ENCODE measurements around the gene CDH13.

Gene CDH13

DNA sequence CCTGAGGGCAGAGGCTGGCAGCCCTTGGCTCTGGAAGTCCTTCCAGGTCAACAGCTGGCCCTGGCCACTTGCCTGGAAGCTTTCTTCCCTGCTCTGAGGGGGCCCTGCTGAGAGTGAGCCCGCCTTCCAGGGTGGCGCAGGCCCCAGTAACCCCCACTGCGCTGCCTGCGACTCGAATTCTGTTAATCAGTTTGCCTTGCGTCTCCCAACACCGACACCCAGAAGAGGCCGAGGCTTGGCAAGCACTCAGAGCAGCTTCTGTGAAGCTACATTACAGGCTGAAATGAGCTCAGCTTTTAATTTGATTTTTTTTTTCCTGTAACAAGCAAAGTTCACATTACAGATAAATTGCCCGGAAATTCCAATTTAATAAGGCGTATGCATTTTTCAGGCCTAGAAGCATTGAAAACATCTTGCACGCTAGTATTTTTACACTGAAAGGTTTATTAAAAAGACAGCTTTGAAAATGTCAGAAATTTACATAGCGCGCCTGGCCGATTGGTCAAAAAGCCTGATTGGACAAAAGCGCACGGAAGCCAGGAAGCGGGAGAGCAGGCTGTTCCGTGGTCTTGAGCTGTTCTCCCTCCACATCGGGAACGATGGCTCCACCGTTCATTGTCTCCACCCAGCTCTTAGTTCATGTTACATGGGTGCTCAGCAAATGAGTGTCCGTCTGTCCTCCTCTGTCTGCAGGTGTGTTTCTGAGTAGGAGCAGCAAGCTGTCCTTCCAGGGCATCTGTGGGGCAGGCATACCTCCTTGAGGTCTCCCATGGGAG lies 1115.5 kb downstream of the CDH13 start:
- peak; percentile 92 for DNase-seq

GRCh38 chr16:83743241-83743640 lies 1116.5 kb downstream of the CDH13 start:
- DNase-seq: no peak

DNA sequence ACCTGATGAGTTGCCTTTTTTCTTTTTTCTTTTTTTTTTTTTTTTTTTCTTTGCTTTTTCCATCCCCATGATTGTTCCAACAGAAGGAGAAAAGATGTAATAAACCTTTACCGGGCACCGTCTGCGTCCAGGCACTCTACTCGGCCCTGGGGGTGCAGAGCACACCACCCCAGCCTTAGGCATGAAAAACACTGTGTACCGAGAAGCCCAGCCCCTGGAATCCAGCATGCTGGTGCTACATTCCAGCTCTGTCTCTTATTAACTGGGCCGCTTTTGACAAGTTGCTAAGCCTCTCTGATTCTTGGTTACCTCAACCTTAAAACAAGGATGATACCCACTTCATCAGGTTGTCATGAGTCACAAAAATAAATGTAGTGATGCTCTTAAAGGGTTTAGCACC lies 1117.0 kb downstream of the CDH13 start:
- no peak for DNase-seq

DNA sequence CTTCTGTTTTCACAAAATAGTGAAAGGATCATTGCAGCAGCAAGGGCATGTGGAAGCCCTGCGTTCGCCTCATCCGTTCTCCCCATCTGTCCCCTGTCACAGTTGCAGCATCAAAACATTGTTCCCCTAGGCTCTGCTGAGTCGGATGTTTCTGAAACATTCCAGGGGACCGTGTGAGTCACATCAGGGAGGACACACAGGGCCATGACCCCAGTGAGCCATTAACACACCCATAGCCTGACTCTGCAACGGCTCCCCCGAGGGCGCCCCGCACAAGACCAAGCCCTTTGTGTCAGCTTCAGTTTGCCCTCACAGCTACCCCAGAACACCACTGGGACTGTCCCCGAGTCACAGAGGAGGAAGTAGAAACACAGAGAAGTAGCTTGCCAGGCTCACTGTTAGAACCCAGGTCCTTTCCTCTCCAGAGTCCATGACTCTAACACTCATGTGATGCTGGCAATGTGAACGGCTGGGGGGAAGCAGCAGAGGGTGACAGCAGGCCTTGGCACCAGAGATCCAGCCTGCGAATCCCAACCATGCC lies 1117.7 kb downstream of the CDH13 start:
- no peak for DNase-seq

- no peak for DNase-seq
Observed at GRCh38 chr16:83746611-83747010, 1119.8 kb downstream of the CDH13 start.

DNA sequence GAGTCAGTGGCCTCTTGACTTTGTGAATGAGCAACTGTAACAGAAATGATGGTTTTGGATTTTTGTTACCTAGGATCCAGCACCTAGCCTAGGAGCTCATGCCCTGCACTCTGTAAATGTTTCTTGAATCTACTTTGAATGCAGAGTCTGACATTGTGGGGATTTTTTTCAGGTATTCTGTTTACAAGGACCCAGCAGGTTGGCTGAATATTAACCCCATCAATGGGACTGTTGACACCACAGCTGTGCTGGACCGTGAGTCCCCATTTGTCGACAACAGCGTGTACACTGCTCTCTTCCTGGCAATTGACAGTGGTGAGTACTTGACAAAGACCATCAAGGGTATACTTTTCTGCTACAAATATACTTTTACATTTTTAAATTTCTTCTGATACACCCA lies 1121.2 kb downstream of the CDH13 start:
- no peak for DNase-seq

- DNase-seq: no peak
Observed at GRCh38 chr16:83755391-83755790, 1128.6 kb downstream of the CDH13 start.

DNA sequence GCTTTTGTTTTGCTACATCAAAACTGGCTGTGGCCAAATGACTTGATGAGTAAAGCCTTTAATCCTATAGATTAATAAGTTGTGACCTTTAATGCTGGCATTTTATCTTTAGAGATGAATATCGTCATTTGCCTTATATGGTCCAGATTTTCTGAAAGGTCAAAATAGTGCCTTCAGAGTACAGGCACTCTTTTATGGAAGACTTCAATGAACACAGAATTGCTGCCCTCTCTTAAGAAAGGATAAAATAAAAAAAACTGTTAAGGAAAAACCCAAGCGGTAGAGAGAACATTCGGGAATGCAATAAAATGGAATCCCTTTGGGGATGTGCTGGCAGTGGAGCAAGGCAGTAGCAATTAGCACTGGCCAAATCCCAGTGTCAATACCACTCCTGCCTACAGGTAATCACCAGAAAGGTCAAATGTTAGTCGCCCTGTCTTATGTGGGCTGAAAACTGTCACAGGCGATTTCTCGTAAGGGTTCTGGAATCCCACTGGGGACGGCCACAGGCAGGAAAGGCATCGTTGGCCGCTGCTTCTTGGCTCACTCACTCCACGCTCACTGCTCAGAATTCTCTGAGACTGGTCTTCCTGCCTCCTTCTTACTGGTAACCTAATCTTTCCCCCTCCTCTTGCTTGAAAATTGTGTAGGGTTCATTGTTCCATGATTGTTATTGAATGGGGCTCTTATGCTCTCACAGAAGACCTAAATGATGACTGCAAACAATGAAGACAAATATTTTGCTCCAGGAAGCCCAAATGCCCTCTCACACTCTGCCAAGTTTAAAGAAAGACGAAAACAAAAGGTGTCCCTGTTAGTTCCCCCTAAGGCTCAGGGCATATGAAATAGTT lies 1135.6 kb downstream of the CDH13 start:
- DNase-seq: peak; percentile 88

DNA sequence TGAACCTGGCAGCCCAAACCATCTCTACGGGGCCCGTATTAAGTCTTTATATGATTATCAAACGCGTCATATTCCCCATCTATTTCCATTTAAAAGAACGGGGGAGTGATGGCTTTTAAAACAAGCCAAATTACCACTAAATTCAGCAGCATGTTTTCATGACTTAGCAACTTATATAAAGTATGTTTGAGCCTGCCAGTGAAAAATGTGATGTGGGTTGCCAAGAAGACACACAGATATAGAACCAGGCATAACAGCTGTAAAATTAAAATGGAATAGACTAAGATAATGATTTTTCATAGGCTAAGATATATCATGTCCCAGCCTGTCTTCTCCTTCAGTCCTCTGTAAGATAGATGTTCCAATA lies 1136.2 kb downstream of the CDH13 start:
- DNase-seq: no peak

- DNase-seq: no peak
Observed at GRCh38 chr16:83768986-83769385, 1142.2 kb downstream of the CDH13 start.

- DNase-seq: no peak
Observed at GRCh38 chr16:83769397-83770008, 1142.7 kb downstream of the CDH13 start.

DNA sequence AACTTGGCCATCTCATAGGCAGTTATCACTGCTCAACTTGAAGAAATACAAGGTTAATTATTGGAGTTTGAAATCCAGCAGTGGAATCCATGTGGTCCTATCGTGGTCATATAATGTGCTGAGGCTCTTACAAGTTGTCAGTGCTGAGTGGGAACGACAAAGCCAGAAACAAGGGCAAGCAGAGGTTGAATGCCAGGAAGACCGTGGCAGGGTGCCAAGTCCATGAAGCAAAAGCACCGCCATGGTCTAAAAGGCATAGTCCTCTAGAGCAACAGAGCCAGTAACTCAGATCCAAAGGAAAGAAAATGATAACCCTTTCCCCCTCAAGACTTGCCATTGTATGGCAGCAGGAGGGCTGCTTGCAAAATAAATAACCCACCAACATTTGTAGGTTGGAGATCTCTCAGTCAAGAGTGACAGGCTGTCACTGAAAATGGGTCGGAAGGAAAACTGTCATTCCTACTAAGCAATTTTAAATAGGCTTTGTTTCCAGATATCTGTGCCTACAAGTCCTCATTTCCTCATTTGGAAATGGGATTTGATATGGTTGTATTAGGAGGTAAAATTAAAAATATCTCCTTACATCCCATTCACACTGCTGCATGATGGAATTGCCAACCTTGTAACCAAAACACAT lies 1144.7 kb downstream of the CDH13 start:
- DNase-seq: peak; percentile 42

- no peak for DNase-seq
Observed at GRCh38 chr16:83772806-83773205, 1146.0 kb downstream of the CDH13 start.

GRCh38 chr16:83774066-83774465 lies 1147.3 kb downstream of the CDH13 start:
- no peak for DNase-seq

GRCh38 chr16:83776944-83777343 lies 1150.2 kb downstream of the CDH13 start:
- no peak for DNase-seq

GRCh38 chr16:83779886-83780285 lies 1153.1 kb downstream of the CDH13 start:
- peak; percentile 28 for DNase-seq

DNA sequence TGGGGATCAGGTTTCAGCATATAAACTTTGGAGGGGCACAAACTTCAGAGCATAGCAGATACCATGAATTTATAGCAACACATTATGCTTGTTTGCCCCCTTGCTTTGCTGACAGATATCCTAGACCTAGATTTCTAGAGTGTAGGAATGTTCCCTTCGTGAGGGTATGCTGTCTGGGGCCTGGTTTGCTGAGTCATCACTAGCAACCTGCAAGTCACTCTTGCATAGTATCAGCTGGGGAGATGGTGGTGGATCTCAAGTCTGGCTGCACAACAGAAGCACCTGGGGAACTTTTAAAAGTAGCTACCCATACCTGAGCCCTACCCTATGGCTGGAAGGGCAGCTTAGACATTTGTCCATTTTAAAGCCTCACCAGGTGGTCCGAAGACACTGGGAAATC lies 1158.7 kb downstream of the CDH13 start:
- DNase-seq: no peak

- no peak for DNase-seq
Observed at GRCh38 chr16:83789642-83790401, 1163.1 kb downstream of the CDH13 start.

GRCh38 chr16:83791916-83792315 lies 1165.1 kb downstream of the CDH13 start:
- no peak for DNase-seq

DNA sequence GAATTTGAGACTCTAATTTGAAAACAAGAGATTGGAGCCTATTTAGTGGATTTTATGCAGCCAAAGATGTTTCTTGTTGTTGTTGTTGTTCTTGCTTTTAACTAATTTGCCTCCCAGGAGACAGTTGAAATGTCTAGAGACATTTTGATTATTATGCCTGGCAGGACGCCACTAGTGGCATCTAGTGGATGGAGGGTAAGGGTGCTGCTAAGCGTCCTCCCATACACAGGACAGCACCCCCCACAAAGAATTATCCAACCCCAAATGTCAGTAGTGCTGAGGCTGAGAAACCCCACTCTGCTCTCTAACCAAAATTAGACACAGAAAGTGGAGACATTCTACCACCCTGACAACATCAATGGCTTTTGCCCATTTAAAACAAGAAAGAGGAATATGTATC lies 1165.6 kb downstream of the CDH13 start:
- no peak for DNase-seq

GRCh38 chr16:83793179-83793578 lies 1166.4 kb downstream of the CDH13 start:
- DNase-seq: no peak

DNA sequence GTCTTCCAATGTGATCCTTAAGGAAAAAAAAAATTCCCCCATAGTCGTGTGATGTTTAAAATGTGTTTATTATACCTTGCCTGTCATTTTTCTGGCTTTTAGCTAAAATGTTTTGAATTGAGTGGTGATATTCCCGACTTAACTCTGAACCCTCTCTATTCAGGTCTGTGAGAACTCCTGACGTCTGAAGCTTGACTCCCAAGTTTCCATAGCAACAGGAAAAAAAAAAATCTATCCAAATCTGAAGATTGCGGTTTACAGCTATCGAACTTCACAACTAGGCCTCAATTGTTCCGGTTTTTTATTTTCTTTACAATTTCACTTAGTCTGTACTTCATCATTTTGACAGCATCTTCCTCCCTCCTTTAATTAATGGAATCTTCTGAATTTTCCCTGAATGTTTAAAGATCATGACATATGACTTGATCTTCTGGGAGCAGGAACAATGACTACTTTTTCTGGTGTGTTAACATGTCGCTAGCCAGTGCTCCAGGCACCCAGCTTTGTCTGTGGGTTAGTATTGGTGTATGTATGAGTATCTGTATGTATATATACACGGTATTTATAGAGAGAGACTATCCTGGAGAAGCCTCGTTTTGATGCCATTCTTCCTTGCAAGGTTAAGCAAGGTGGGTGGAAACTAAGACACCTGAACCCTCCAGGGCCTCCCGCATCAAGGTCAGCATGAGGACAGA lies 1168.2 kb downstream of the CDH13 start:
- no peak for DNase-seq

Data from NCI-H1092 treated with DMSO at 0.1 percent for 48 hours (cell line).